Upper lobe of left lung (tissue), 4 donors: Measurements from ENCODE around the gene LRRC74B.

ENCODE experiments used
- EP300 ChIP-seq, 4 donors: sonication (generic); formaldehyde crosslinking; IDR thresholded peaks; one replicate each; pipeline ENCODE4 v1.5.1; 2017; ENCODE audit warnings: antibody characterized with exemption in 4 of 4, control low read depth in 2 of 4
- POLR2A ChIP-seq, 4 donors: fragments of 450-650 bp; IDR thresholded peaks; one replicate each; pipeline ENCODE4 v1.5.1; 2016 to 2017; ENCODE audit warnings: antibody characterized with exemption in 4 of 4, mild to moderate bottlenecking in 2 of 4
- POLR2AphosphoS5 ChIP-seq, 2 donors: sonication (generic); formaldehyde crosslinking; IDR thresholded peaks; one replicate each; pipeline ENCODE4 v1.5.1; 2017; ENCODE audit warnings: antibody characterized with exemption in 2 of 2
- TF ChIP-seq, protein P1 (sequence below), 6 experiments: fragments of 450-650 bp in 4 of 6; fragments of 200-600 bp in 2 of 6; sonication (generic) in 2 of 6; IDR thresholded peaks; one replicate each; pipeline ENCODE4 v1.5.1; 2016 to 2019; ENCODE audit warnings: antibody characterized with exemption in 6 of 6

GRCh38 chr22:21068681-21069276, 23.0 kb downstream of the LRRC74B start:
- TF ChIP-seq, protein P1, sequence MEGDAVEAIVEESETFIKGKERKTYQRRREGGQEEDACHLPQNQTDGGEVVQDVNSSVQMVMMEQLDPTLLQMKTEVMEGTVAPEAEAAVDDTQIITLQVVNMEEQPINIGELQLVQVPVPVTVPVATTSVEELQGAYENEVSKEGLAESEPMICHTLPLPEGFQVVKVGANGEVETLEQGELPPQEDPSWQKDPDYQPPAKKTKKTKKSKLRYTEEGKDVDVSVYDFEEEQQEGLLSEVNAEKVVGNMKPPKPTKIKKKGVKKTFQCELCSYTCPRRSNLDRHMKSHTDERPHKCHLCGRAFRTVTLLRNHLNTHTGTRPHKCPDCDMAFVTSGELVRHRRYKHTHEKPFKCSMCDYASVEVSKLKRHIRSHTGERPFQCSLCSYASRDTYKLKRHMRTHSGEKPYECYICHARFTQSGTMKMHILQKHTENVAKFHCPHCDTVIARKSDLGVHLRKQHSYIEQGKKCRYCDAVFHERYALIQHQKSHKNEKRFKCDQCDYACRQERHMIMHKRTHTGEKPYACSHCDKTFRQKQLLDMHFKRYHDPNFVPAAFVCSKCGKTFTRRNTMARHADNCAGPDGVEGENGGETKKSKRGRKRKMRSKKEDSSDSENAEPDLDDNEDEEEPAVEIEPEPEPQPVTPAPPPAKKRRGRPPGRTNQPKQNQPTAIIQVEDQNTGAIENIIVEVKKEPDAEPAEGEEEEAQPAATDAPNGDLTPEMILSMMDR (IDR thresholded peaks at IDR 0.05) = no peak
- TF ChIP-seq EP300 (IDR thresholded peaks at IDR 0.05) (no peak), POLR2AphosphoS5 (IDR thresholded peaks at IDR 0.05) (no peak), POLR2A (IDR thresholded peaks at IDR 0.05) (no peak)
